GM19395 (cell line): ENCODE measurements around the gene NUDC.
"Not testable (repeated sequence)": the region's sequence is repeated elsewhere in the genome, so short reads cannot be mapped to it uniquely, and the experiment has no call there.

Experiments
- ATAC-seq: cut with Tn5 transposase; IDR thresholded peaks from one replicate; pipeline ENCODE4 v1.9.1; 2021; ENCODE audit warnings: mild to moderate bottlenecking, moderate library complexity; ENCODE audit not compliant: unreplicated experiment

NUDC gene

DNA sequence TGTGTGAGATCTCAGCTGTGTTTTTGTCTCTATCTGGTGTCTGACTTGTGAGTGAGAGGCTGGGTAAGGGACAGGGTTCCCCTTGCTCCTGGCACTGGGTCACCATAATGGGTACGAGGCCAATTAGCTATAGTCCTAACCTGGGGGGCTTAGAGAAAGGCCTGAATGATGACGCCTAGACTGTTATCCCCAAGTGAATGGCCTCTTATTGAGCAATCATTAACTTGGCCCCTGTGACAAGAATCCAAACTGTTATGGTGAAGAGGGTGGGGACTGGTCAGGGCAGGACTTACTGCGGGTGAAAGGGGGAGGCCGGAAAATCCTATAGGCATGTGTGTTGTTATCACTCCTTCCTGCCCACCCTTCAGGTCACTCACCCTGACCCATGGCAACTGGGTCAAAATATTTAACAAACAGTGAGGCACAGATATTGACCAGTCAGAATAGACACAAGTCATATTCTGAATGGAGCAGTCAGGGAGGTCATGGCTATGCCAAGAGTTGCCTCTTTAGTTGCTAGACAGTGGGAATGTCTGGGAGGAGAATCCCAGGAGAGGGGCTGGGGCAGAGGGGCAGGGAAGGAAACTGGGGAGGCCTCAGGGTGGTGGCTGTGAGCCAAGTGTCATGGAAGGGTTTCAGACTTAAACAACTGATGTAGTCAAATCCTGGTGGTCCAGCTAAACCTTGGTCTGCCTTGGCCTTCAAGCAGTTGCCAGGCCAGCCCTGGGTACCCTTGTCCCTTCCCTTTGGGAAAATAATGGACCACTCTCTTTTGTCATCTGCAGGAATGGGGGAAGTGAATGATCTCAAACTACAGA is 11.0 kb upstream of the NUDC start:
- no peak for ATAC-seq

DNA sequence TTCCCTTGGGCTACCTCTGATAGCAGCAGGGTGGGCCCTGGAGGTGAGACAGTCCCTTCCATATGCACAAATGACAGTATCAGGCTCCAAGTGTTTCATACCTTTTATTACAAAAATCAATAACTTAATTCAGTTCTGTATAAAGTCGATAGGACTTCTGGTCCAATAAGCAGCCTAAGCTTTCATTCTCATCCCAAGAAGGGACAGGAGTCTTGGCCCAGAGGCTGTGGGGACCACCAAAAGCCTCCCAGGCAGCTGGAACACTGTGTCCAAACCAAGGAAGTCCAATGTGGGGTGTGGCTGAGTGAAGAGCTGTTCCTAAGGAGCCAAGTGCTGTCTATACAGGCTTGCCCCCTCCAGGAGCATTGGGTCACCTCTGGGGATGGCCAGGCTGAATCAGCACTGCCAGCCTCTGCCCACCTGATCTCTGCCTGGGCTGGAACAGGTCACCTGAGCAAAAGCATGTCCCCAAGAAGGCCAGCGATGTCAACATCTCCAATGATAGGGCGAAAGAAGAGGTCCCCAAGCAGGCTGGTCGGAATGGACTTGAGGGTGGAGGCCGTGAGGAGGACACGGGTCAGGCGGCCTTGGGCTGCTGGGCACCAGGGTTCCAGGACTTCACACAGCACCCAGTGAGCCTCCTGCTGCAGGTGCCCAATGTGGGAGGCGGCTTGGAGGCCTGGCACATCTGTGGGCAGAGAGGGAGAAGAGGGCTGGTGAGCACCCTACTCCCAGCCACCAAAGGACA is 10.0 kb upstream of the NUDC start:
- no peak for ATAC-seq

- no peak for ATAC-seq
These were observed 9.4 kb upstream of the NUDC start for GRCh38 chr1:26912147-26912490.

DNA sequence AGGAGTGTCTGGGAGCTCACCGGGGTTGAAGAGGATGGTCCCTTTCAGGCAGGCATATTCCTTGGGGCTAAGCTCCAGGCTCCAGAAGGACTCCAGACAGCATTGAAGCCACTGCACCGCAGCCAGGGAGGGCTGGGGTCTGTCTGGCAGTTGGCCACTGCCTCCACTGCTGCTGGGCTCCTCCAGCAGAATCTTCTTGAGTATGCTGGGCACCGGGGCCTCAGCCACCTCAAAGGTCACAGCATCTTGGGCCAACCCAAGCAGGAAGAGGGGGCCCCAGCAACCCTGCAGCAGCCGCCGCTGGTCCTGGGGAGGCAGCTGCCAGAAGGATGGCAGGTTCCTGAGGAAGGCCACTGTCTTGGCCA is 8.2 kb upstream of the NUDC start:
- ATAC-seq: no peak

DNA sequence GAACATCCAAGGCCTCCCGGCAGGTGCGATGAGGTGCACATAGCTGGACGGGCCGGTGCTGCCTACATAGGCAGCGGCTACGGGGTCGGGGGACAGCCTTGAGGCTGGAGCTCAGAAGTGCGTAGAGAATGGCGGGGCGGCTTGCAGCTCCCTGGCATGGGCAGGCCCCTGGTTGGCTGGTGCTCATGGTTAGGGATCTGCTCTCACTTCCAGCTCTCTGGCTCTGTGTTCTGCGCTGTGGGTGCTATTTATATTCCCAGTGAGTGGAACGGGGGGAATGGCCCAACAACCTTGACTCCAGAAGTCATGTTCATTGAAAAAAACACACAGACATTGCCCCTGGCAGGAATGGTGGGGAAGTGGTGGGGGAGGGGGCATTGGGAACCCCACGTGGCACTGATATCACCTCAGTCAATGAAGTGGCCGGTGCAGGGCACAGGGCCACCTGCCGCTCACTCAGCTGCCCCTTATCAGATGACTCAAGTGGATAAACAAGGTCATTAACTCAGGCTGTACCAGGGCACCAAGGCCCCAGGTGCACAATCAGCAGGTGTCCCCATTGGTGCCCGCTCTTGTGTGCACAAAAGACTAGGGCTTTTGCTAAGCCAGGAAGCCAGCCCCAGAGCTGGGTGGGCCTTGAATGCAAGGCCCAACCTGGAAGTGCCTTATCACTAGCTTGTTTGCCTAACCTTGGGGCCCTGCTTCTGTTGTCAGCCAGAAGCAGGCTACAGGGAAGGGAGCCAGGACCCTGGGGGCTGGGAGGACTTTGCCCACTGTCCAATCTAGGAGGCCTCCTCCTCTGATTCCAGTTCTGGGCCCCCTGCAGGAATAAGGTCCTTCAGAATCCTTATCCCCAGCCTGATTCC is 7.6 kb upstream of the NUDC start, which contains the start of gene NR0B2:
NR0B2 (minus strand) TSS at position 222 of the 866 bp plus-strand sequence; CDS start at position 187, 35 bp downstream.
- no peak for ATAC-seq

DNA sequence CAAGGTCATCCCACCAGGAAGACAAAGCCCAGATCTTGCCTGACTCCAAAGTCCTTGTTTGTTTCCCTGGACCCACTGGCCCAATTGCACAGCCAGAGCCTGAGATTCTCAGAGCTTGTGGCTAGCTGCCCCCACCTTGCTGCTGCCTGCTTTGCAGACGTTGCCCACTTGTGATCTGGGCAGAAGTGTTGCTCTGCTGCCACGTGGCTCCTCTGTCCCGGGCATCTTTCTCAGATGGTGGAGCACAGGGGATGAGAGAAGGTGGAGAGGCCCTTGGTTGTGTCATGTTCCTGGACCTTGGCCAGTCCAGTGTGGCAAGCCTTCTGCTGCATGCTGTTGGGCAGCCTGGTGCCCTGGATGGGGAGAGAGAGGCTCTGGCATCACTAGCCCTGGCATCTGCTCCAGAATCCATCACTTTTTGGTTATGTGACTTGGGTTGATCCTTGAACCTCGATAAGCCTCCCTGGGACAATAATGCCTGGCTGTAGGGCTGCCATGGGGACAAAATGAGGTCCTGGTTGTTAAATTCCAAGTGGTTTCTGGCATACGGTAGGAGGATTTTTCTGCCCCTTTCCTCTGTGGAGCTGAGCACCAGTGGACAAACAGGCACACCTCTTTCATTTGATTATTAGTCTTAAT is 6.2 kb upstream of the NUDC start:
- no peak for ATAC-seq

GRCh38 chr1:26921126-26921539 is 410 bp upstream of the NUDC start:
- peak; percentile 32 for ATAC-seq

GRCh38 chr1:26922431-26922729 is 837 bp downstream of the NUDC start:
- ATAC-seq: no peak

DNA sequence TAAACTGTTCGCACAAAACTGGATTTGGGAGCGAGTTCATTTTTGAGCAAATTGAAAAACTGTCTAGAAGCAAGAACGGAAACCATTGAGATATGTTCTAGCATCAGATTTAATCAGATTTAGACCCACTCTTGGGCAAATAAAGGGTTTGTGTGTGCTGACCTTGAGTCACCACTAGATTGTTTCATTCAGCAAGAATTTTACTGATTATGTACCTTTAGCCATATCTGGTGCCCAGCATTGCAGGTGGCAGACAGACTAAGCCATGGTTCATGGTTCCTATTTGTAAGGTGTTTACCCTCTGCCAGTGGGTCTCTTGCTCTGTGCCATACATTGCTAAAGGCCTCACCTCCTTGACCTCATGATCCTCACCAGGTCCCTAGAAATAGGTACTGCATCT is 1.4 kb downstream of the NUDC start:
- no peak for ATAC-seq

DNA sequence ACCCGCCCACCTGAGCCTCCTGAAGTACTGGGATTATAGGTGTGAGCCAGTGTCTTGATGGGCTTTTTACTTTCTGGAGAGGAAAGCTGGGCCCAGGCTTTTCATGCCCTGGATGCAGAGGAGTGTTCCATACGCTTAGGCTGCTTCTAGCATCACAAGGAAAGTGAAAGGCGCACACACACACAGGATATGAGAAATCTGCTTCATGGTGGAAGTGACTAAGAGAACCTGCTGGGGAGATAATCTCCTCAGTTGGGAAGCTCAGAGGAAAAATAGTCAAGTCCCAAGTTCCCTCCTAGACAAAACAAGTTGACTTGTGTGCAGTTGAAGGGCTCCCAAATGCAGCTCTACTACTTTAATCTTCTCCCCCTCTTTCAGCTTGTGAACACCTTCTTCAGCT is 2.2 kb downstream of the NUDC start:
- no peak for ATAC-seq

DNA sequence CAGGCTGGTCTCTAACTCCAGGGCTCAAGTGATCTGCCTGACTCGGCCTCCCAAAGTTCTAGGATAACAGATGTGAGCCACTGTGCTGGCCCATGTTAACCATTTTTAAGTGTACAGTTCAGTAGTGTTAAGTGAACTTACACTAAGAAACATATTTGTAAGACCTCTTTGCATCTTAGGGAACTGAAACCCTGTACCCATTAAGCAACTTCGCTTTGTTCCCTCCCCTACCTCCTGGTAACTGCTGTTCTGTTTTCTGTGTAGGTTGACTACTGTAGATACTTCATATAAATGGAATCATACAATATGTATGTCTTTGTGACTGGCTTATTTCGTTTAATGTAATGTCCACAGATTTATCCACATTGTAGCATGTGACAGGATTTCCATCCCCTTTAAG is 11.0 kb downstream of the NUDC start:
- ATAC-seq: no peak

DNA sequence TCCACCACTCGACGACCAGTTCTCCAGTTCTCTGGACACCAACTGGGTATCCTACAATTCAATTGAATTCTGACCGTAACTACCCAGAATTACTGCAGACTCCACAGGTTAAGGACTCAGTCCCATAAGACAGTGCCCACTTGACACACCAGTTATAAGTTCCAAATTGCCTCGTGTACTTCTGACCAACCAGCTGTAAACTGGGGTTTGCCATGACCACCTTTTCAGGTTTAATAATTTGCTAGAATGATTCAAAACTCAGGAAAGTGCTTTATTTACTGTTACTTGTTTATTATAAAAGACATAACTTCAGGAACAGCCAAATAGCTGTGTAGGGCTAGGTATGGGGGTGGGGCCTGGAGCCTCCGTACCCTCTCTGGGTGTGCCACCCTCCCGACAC is 15.3 kb downstream of the NUDC start:
- no peak for ATAC-seq

DNA sequence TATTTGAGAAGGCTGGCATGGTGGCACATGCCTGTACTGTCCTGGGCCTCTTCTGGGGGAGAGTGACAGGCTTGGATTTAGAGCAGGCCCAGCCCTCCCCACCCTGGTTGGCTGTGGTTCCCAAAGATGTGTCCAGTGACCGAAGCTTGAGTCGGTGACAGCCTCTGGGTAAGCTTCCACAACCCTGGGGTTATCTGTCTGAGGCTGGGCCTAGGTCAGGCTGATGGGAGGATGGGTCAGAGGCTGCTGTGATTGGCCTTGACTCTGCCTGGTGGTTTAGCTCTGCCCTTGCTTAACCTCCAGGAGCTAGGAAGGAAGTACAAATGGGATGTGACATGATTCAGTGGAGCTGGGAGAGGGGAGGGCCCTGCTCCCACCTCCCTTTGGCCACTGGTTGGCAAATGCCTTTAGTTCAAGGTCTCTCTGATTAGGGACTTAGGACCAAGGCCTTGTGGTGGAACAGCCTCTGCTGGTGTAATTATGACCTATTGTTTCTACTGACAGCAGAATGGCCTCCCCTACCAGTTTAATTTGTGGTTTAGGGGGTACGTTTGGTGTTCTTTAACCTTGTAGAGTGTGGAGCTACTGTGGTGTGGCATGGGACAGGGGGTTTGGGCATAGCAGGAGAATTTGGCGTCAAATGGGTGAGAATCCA is 16.6 kb downstream of the NUDC start:
- ATAC-seq: no peak

DNA sequence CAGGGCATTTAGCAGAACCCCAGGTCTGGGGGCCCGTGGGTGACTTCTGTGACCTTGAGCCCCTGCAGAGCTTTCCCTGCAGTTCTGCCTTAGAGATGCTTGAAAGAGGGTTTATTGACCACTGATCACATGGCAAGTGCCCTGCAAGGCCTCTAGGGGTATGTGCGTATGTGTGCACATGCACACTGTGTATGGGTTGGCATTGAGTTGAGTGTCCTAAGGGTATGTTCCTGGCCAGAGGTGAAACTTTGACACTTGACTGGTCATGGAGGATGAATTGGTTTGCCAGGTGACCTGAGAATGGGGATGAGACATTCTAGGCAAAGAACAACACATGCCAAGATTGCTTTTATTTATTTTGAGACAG is 17.1 kb downstream of the NUDC start:
- no peak for ATAC-seq

DNA sequence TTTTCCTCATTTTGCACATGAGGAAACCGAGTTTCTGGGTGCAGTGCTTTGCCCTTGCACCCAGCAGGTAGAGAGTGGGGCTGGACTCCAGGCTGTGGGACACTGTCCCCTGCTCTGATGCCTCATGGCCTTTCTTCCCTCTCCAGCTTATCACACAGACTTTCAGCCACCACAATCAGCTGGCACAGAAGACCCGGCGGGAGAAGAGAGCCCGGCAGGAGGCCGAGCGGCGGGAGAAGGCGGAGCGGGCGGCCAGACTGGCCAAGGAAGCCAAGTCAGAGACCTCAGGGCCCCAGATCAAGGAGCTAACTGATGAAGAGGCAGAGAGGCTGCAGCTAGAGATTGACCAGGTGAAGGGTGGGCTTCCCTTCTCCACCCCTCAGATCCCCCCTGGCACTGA is 19.8 kb downstream of the NUDC start:
- ATAC-seq: no peak

DNA sequence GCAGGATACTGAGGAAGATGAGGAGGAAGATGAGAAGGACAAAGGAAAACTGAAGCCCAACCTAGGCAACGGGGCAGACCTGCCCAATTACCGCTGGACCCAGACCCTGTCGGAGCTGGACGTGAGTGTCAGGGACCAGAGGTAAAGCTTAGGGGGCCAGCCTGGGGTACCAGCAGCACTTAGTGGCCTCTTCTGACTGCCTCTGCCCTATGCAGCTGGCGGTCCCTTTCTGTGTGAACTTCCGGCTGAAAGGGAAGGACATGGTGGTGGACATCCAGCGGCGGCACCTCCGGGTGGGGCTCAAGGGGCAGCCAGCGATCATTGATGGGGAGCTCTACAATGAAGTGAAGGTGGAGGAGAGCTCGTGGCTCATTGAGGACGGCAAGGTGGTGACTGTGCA is 21.1 kb downstream of the NUDC start:
- ATAC-seq: no peak

DNA sequence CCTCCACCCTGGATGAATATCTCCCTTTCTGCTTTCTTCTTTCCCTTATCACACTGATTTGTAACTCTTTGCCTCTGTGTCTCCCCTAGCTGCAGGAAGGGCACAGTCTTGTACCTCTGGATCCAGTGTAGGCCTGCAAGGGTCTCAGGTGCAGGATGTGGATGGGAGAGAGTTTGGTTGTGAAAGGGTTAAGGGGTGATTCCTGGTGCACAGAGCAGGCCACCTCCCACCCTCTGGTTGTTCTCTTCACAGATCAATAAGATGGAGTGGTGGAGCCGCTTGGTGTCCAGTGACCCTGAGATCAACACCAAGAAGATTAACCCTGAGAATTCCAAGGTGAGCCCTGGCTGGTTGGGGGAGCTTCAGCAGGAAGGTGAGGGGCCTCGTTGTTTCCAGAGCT is 23.6 kb downstream of the NUDC start:
- ATAC-seq: no peak

DNA sequence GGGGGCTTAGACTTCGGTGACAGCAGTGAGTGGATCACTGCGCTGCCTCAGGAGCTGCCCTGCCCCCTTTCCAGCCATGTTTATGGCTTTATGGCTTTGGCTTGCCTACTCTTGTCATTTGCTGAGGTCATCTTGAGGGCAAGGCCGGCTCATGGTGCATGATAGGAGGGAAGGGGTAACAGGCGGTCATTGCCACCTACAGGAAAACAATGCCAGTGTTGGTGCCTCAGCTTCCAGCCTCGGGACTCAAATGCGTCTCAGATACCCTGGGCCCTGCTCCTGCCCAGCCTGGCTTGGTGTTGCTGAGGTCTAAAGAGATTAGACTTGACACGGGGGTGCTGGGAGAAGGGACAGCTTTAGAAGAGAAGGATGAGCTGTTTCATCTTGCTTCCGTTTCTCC is 24.2 kb downstream of the NUDC start:
- no peak for ATAC-seq

DNA sequence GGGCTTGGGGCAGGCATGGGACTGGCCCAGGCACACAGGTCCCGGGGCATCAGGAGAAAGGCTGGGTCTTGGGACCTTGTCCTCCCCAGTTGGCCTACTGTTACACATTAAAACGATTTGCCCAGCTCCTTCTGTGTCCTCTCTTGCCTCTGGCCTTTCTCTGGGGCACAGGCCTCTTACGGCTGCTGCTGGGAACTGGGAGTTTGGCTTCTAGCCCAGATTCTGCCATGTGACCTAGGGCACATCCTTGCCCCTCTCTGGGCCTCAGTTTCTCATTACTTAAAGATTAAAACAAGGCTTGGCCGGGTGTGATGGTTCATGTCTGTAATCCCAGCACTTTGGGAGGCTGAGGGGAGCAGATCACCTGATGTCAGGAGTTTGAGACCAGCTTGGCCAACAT is 24.7 kb downstream of the NUDC start:
- no peak for ATAC-seq

DNA sequence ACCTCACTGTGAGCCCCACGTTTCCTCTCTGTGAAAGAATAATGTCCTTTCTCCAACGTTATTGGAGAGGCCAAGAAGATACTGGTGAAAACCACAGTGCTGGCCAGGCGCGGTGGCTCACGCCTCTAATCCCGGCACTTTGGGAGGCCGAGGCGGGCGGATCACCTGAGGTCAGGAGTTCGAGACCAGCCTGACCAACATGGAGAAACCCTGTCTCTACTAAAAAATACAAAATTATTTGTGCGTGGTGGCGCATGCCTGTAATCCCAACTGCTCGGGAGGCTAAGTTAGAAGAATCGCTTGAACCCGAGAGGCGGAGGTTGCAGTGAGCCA is 27.1 kb downstream of the NUDC start:
- not testable (repeated sequence) for ATAC-seq
